GM12878 (cell line): ENCODE measurements around the gene SOBP. TPM values are rescaled to one million over a fixed set of nuclear protein-coding genes. Genes with fewer than 3 reads are reported as not detected.

ENCODE experiments used
- ATAC-seq: fragments of 200-7000 bp; cut with Tn5 transposase; 3 replicates; pipeline ENCODE4 v1.9.1; 2020; ENCODE audit warnings: mild to moderate bottlenecking, moderate library complexity
- BruUV-seq: library from RNA; stranded (reverse); fragments of 400-500 nt; replicated peaks from 2 replicates; lab custom pipeline; 2021; lab: Mats Ljungman, UMichigan
- CTCF ChIA-PET: fragments of 300-600 bp; sonication (Branson Sonifier 250); formaldehyde crosslinking; extraction: SDS; loops from one replicate; lab custom pipeline; 2021; ENCODE audit warnings: inconsistent platforms; lab: Yijun Ruan, JAX
- POLR2A ChIA-PET: fragments of 350-600 bp; formaldehyde crosslinking; extraction: SDS; loops from one replicate; lab custom pipeline; 2021; ENCODE audit warnings: inconsistent platforms; lab: Charles Lee
- RAD21 ChIA-PET: fragments of 300-600 bp; sonication (Branson Sonifier 250); formaldehyde crosslinking; loops from one replicate; lab custom pipeline; 2023; ENCODE audit warnings: antibody characterized with exemption; ENCODE audit not compliant: unreplicated experiment; lab: Charles Lee
- SMC1A ChIA-PET: fragments of 300-600 bp; sonication (Branson Sonifier 250); formaldehyde crosslinking; loops from one replicate; lab custom pipeline; 2023; ENCODE audit not compliant: unreplicated experiment, uncharacterized antibody; lab: Charles Lee
- DNase-seq: peaks from one replicate; pipeline ENCODE4 v3.0.0-alpha.2; 2011; ENCODE audit warnings: low read depth, low spot score
- FAIRE-seq: peaks from 3 replicates; lab custom pipeline; 2011; peaks lifted over from hg19 to GRCh38; lab: Jason Lieb, UNC
- H2AFZ ChIP-seq: 2 replicates; pipeline ENCODE4 v1.6.0; 2011; ENCODE audit warnings: low read depth, low read length, control low read depth; ENCODE audit not compliant: control insufficient read depth
- H3K27ac ChIP-seq: 2 replicates; pipeline ENCODE4 v1.5.1; 2011; ENCODE audit warnings: control low read depth; ENCODE audit not compliant: control insufficient read depth, insufficient read depth
- H3K27me3 ChIP-seq, 2 experiments: replicated peaks in 1 of 2; 2 replicates each; pipeline versions ENCODE4 v1.6.0 to v1.6.1; 2011; ENCODE audit warnings: low read length in 1 of 2; ENCODE audit not compliant: control insufficient read depth in 2 of 2, insufficient read depth in 2 of 2
- H3K36me3 ChIP-seq, 2 experiments: 2 replicates each; pipeline ENCODE4 v1.5.1; 2011; ENCODE audit warnings: low read length in 1 of 2; ENCODE audit not compliant: control insufficient read depth in 2 of 2, insufficient read depth in 2 of 2
- H3K4me1 ChIP-seq: 2 replicates; pipeline ENCODE4 v1.6.1; 2011; ENCODE audit warnings: mild to moderate bottlenecking, low read length, moderate library complexity, mixed read lengths; ENCODE audit not compliant: control insufficient read depth, insufficient read depth
- H3K4me2 ChIP-seq: 2 replicates; pipeline ENCODE4 v1.6.0; 2011; ENCODE audit warnings: control low read depth; ENCODE audit not compliant: control insufficient read depth, insufficient read depth
- H3K4me3 ChIP-seq: fragments of 200-600 bp; sonication (generic); 2 replicates; pipeline ENCODE4 v1.5.1; 2016
- H3K79me2 ChIP-seq: 2 replicates; pipeline ENCODE4 v1.6.0; 2011; ENCODE audit warnings: low read length; ENCODE audit not compliant: control insufficient read depth, insufficient read depth
- H3K9ac ChIP-seq: 2 replicates; pipeline ENCODE4 v1.8.0; 2011; ENCODE audit warnings: low read length, control low read depth, mixed read lengths; ENCODE audit not compliant: control insufficient read depth, insufficient read depth
- H3K9me3 ChIP-seq: replicated peaks from 3 replicates; pipeline ENCODE4 v1.5.1; 2011; ENCODE audit warnings: mild to moderate bottlenecking, low read length; ENCODE audit not compliant: control insufficient read depth, insufficient read depth
- H4K20me1 ChIP-seq: 2 replicates; pipeline ENCODE4 v1.6.0; 2011; ENCODE audit not compliant: control insufficient read depth, insufficient read depth
- CHD1 ChIP-seq: IDR thresholded peaks from 2 replicates; pipeline ENCODE4 v1.6.1; 2012; ENCODE audit warnings: low read depth, low read length, improper control_type of control experiment
- DPF2 ChIP-seq: fragments of 450-650 bp; IDR thresholded peaks from 2 replicates; pipeline ENCODE4 v1.6.1; 2017; ENCODE audit warnings: mild to moderate bottlenecking
- GABPA ChIP-seq: IDR thresholded peaks from 2 replicates; pipeline ENCODE4 v1.6.1; 2014; ENCODE audit warnings: antibody characterized with exemption, low read depth, mild to moderate bottlenecking, inconsistent platforms
- IRF5 ChIP-seq: fragments of 450-650 bp; IDR thresholded peaks from 2 replicates; pipeline ENCODE4 v1.6.1; 2017; ENCODE audit warnings: borderline replicate concordance
- NR2C1 ChIP-seq: fragments of 450-650 bp; IDR thresholded peaks from 2 replicates; pipeline ENCODE4 v1.6.1; 2017; ENCODE audit warnings: antibody characterized with exemption, mild to moderate bottlenecking, moderate library complexity
- RAD51 ChIP-seq: fragments of 450-650 bp; IDR thresholded peaks from 2 replicates; pipeline ENCODE4 v1.6.1; 2016; ENCODE audit warnings: moderate library complexity, mild to moderate bottlenecking, inconsistent platforms
- SREBF2 ChIP-seq: IDR thresholded peaks from 2 replicates; pipeline ENCODE4 v1.6.1; 2012; ENCODE audit warnings: mild to moderate bottlenecking, low read length
- ZBTB11 ChIP-seq: fragments of 450-650 bp; formaldehyde crosslinking; IDR thresholded peaks from 2 replicates; pipeline ENCODE4 v1.5.0; 2022; ENCODE audit warnings: mild to moderate bottlenecking, missing genetic modification characterization
- ZNF274 ChIP-seq: IDR thresholded peaks from one replicate; pipeline ENCODE4 v1.8.0; 2011; ENCODE audit not compliant: insufficient read length, insufficient read depth
- ZNF592 ChIP-seq: fragments of 450-650 bp; IDR thresholded peaks from 2 replicates; pipeline ENCODE4 v1.6.1; 2017; ENCODE audit warnings: mild to moderate bottlenecking, moderate library complexity
- ZNF687 ChIP-seq: fragments of 450-650 bp; IDR thresholded peaks from 2 replicates; pipeline ENCODE4 v1.6.1; 2017; ENCODE audit warnings: mild to moderate bottlenecking, moderate library complexity
- WGBS: methylation state at CpG from one replicate; pipeline ENCODE4 v1.1.6; 2016; ENCODE audit warnings: low lambda C conversion rate; ENCODE audit not compliant: insufficient replicate concordance, insufficient coverage; ENCODE audit errors: missing lambda C conversion rate; 5-methylcytosine and 5-hydroxymethylcytosine counted together
- in situ Hi-C: fragments of 300-500 bp; cut with MboI; formaldehyde crosslinking; loops from 9 replicates; pipeline ENCODE4 v1.14.3; 2018; ENCODE audit warnings: mixed read lengths
- intact Hi-C: fragments of 100-400 bp; cut with micrococcal nuclease; formaldehyde crosslinking; loops from one replicate; pipeline ENCODE4 v1.14.2; 2022; ENCODE audit not compliant: unreplicated experiment
- polyA plus RNA-seq, 11 experiments: library from polyadenylated mRNA; depleted of rRNA in 4 of 11; unstranded in 6 of 11; stranded (reverse) in 5 of 11; fragments of >200 nt; fragmentation: Nextera tagmentation in 4 of 11; fragmentation: Illumina TruSeq in 1 of 11; extraction: Ambion mirVana in 4 of 11; extraction: Trizol in 1 of 11; gene quantifications; 1 replicate in 1 of 11; 2 replicates in 10 of 11; pipeline versions ENCODE4 v1.2.1 to v1.2.3, GENCODE V29; 2011 to 2016; ENCODE audit warnings: inconsistent platforms in 2 of 11, missing spikeins in 2 of 11, low read depth in 1 of 11
- total RNA-seq, 4 experiments: library from RNA; depleted of rRNA in 3 of 4; stranded (reverse); fragments of >200 nt in 3 of 4; fragmentation: Illumina TruSeq in 1 of 4; extraction: Trizol in 1 of 4; gene quantifications; 2 replicates each; pipeline versions ENCODE4 v1.2.1 to v1.2.3, GENCODE V29; 2013 to 2021

Gene SOBP
- total and polyA plus RNA-seq, 10 of the 15 experiments (the other 5 are each of a cell fraction or from before 2014, with no cell fraction given), result 0.49 to 1.9 (median 0.78) TPM

- DNase-seq, result no peak
- no peak for FAIRE-seq
- SMC1A ChIA-PET, result interaction anchor here (0.7 to 2.2 kb wide), 2 partner anchors 9 to 713 kb away, joined by 3 to 6 read pairs; no protein-coding TSS in a partner anchor
- ATAC-seq, result no peak
- intact Hi-C loops, result no loop called here
- Histone ChIP-seq H3K4me2 (no peak overlapping the region), H3K27me3 (no peaks in the 10 kb centered on the region), H4K20me1 (no peaks in the 10 kb centered on the region), H3K79me2 (no peaks in the 10 kb centered on the region), H3K27ac (no peak overlapping the region), H2AFZ (no peak overlapping the region), H3K9ac (no peak overlapping the region), H3K4me1 (no peaks in the 10 kb centered on the region), H3K9me3 (no peaks in the 10 kb centered on the region), H3K4me3 (no peak overlapping the region), H3K36me3 (no peaks in the 10 kb centered on the region)
- BruUV-seq, result no TSS peak
- WGBS, result 50% methylated on average over 5 of the region's 5 CpGs
- CTCF ChIA-PET, result interaction anchor here (1.3 kb wide), 1 partner anchor 283 kb away, joined by 3 read pairs; no protein-coding TSS in a partner anchor
- RAD21 ChIA-PET, result no interaction called here
- POLR2A ChIA-PET, result no interaction called here
- in situ Hi-C loops, result no loop called here
- TF ChIP-seq RAD51 (no peak), NR2C1 (no peak), SREBF2 (no peak), GABPA (no peak), CHD1 (no peak), ZBTB11 (CRISPR knock-in tag) (no peak), ZNF592 (no peak), IRF5 (no peak), DPF2 (no peak), ZNF687 (no peak), ZNF274 (no peak)
Measured at GRCh38 chr6:107600936-107601335, 111.0 kb downstream of the SOBP start.
